GM21528 (cell line): ENCODE data around the gene TFDP1.
"Not testable (repeated sequence)": the region's sequence is repeated elsewhere in the genome, so short reads cannot be mapped to it uniquely, and the experiment has no call there.

ENCODE experiments used
- ATAC-seq: cut with Tn5 transposase; IDR thresholded peaks from one replicate; pipeline ENCODE4 v1.9.1; 2021; ENCODE audit warnings: mild to moderate bottlenecking, moderate library complexity; ENCODE audit not compliant: unreplicated experiment, low FRiP score

TFDP1 gene

DNA sequence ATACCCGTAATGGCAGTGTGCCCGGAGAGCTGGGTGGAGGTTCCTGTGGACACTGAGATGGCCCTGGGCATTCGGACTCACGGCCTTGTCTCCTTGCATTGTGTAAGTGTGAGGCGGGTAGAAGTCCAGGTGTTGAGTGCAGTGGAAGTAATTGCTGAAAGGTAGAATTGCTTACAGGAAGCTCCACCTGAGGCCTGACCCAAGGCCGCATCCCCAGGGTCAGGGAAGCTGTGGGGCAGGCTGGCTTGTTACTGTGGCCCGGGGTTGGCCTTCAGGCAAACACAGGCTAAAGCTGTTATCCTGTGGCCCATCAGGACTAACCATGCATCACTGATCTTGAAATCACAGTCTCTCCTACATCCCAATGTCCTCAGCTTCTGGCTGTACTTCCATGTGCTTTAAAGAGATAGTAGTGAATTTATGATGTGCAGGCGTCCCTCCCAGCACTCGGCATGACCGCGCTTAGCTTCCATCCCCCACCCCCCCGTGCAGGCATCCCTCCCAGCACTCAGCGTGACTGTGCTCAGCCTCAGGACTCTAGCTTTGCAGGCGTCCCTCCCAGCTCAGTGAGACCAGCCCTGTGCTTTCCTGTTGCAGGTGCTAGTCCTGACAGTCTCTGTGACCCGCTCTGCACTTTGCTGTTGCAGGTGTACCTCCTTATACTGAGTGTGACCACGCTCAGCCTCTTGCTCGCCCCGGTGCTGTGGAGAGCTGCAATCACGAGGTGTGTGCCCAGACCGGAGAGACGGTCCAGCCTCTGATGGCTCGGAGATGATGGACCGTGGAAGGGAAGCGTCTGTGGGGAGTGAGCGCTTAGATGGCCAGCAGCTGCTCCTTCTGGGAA is 35.6 kb upstream of the TFDP1 start:
- no peak for ATAC-seq

DNA sequence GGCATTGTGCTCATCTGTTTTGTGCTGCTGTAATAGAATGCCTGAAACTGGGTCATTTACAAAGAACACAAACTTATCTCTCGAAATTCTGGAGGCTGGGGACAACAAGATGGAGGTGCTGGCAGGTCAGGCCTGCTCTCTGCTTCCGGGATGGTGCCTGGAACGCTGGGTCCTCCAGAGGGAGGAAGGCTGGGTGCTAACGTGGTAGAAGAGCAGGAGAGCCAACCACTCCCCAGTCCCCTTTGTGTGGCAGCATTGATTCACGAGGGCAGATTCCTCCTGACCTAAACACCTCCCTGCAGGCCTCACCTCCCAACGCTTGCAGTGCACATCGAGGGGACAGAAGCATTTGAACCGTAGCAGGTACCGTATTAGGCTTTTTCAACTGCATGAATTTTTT is 34.1 kb upstream of the TFDP1 start:
- ATAC-seq, result no peak

DNA sequence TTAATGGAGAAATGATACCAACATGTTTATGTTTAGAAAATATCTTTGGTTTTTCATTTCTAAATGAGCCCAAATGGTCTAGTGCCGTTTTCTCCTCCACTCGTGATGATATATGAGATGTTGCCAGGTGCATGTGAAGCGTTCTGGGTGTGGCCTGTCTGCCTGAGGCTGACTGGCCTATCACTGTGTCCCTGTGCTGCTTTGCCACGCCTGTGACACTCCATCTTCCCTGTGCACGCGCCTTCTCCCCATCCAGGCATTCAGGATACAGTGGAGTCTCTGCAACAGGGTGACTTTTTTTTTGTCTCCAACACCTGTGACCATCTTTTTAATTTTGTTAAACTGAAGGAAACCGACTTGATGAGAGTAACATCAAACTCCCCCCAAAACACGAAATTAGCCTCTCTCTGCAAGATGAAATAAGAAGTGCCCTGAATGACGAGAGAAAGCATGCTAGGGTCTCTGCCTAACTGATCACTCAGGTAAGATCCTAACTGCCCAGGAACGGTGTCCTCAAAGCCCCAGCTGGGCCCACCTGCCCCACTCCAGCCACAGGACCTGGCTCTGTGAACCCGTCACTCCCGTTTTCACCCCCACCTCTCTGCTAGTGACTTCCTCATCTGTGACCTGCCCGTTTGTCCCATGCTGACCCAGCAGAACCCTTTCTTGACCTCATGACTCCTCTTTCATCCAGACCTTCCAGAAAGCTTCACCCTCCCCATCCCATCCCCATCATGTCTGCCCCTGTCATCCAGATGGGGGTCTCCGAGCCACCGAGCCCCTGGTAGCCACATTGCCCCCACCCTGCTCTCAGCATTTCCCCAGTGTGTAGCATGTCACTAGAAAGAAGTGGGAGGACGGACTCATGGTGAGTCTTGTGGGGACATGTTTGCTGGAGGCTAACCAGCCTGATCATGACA is 33.2 kb upstream of the TFDP1 start:
- ATAC-seq, result no peak

GRCh38 chr13:113552079-113552478 is 32.5 kb upstream of the TFDP1 start:
- no peak for ATAC-seq

DNA sequence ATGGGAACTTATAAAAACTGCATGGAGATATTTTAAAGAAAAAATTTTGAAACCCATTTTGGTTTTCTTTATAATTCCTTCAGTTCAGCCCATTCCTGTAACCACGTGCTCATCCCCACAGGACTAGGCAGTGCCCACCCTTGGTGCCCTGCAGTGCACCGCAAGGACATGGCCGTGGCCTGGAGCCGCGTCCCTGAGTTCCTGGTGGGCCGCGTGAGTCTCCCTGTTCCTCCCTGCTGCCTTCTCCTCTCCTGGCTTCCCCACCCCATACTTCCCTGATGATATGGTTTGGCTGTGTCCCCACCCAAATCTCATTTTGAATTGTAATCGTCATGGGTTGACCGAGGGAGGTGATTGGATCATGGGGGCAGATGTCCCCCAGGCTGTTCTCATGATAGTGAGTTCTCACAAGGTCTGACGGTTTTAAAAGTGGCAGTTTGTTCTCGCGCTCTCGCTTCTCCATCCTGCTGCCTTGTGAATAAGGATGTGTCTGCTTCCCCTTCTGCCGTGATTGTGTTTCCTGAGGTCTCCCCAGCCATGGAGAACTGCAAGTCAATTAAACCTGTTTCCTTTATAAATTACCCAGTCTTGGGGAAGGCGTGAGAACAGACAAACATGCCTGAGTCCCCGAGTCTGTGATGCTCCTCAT is 31.6 kb upstream of the TFDP1 start:
- ATAC-seq, result no peak

DNA sequence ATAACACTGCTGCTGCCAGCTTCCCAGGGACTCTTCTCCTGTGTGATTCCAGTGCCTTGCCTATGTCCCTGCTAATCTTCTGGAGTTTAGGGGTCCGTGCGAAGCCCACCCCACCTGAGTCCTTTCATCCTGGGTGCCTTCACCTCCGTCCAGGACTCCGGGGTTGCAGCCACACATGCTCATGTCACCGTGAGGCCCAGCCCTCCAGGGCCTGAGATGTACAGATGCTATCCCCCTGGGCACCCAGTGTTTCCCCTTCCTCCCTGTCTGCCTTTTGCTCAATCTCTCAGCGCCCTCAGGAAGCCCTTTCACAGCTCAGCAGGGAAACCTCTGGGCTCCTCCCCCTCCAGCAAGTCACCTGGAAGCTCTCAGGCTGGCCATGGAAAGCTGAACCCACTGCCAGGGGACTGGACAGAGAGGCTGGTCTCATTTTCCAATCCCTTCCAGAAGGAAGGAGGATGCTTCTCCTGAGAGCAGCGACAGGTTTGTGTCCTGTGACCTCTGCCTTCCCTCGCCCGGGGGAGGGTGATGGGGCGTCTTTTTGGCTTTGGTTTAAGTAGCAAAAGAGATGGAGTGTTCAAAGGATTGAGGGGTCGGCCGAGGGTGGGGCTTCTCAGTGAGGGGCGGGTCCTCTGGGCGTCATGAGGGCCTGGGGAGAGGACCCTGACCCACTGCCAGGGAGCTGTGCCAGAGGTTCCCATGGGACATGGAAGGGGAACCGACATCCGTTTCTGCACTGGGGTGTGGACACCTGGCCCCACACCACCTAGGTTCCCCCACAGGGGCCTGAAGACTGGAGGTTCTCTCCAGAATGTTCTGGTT is 30.8 kb upstream of the TFDP1 start:
- no peak for ATAC-seq

GRCh38 chr13:113554333-113554700 is 30.2 kb upstream of the TFDP1 start:
- no peak for ATAC-seq

- no peak for ATAC-seq
Measured at GRCh38 chr13:113555141-113555540, 29.4 kb upstream of the TFDP1 start.

DNA sequence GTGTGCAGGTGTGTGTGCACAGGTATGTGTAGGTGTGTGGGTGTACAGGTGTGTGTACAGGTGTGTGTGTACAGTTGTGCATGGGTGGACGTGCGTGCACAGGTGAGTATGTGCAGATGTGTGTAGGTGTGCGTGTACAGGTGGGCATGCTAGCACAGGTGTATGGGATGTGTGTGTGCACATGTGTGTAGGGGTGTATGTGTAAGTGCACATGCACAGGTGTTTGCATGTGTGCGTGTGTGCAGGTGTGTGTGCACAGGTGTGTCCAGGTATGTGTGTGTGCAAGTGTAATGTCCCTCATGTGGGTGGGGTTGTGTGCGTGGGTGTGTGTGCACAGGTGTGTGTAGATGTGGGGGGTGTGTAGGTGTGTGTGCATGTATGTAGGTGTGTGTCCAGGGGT is 27.5 kb upstream of the TFDP1 start:
- no peak for ATAC-seq

DNA sequence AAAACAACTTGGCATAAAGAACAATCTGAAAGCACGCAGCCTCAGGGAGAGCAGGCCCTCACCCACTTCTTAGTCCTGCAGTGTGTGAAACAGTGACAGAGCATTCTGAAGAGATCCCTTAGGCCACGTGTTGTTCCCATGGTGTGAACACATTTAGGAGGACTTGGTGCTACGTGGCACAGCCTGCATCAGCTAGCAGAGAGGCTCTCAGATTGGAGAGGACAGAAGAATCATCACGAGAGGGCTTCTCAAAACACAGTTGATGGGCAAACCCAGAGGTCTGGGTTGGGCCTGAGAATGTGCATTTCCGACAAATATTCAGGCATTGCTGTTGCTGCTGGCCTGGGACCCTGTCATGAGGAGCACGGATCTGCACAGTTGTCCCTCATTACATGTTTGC is 26.1 kb upstream of the TFDP1 start:
- ATAC-seq, result no peak

GRCh38 chr13:113559061-113559460 is 25.5 kb upstream of the TFDP1 start:
- ATAC-seq, result no peak

- ATAC-seq, result no peak
Measured at GRCh38 chr13:113559901-113560644, 24.5 kb upstream of the TFDP1 start.

DNA sequence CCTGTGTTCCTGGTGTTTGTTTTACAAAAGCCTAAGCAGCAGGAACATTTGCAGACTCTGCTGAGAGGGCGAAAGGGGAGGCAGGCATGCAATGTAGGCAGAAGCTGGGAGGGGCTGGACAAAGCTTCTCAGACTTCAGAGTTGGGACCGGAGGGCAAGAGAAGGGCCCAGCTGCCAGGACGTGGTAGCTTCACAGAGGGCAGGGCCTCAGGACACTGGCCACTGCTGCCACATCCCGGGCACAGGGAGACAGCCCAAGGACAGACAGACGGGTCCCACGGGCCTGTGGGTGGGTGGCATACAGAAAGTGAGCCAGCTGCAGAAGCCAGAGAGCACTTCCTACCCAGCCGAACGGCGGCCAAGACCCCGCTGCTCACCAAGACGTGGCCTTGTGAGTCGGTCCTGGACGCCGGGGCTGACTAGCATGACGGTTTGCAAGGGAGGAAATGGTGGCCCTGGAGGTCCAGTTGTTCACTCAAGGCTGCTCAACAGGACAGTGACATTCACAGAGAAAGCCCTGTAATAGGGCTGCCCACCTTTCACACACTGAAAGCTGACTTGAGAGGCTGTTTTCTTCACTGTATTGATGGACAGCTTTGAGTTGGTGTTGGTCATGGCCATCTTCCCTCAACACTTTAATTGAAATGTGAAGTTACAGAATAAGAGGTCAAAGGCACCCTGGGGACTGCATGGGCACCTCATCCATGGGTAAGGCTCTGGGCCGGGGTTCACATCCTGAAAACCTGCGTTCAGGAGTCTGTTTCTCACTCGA is 23.7 kb upstream of the TFDP1 start:
- no peak for ATAC-seq

GRCh38 chr13:113561417-113562084 is 23.0 kb upstream of the TFDP1 start:
- no peak for ATAC-seq

GRCh38 chr13:113562085-113562749 is 22.3 kb upstream of the TFDP1 start:
- ATAC-seq, result no peak

- no peak for ATAC-seq
Measured at GRCh38 chr13:113562844-113563243, 21.7 kb upstream of the TFDP1 start.

GRCh38 chr13:113563511-113563910 is 21.0 kb upstream of the TFDP1 start:
- not testable (repeated sequence) for ATAC-seq
